ENCODE data around the gene AQP2. TPM values are rescaled to one million over a fixed set of nuclear protein-coding genes. Genes with fewer than 3 reads are reported as not detected.

AQP2 gene
- total RNA-seq, 1 experiment from 2014 or later = not detected

- no peak for DNase-seq (ENCODE audit: unreplicated experiment)
- intact Hi-C loops (cut with micrococcal nuclease) = no loop called here
- Mint-ChIP-seq H3K36me3 (ENCODE audit: insufficient read depth, unreplicated experiment) (no peaks in the 10 kb centered on the region), H3K27ac (ENCODE audit: low read depth, unreplicated experiment) (no peak overlapping the region), H3K4me3 (ENCODE audit: unreplicated experiment) (no peak overlapping the region), H3K27me3 (ENCODE audit: insufficient read depth, unreplicated experiment) (no peaks in the 10 kb centered on the region), H3K9me3 (ENCODE audit: unreplicated experiment) (no peaks in the 10 kb centered on the region), H3K4me1 (ENCODE audit: insufficient read depth, unreplicated experiment) (peaks cover 8% of the 10 kb centered on the region)
- no TSS peak for BruUV-seq (replicated peaks)
- ChIA-PET POLR2A (no interaction called here), CTCF (interaction anchor here (0.9 to 1.9 kb wide), 4 partner anchors 8 to 101 kb away, joined by 3 to 7 read pairs (median 4); no protein-coding TSS in a partner anchor)
- TF ChIP-seq, protein P1, sequence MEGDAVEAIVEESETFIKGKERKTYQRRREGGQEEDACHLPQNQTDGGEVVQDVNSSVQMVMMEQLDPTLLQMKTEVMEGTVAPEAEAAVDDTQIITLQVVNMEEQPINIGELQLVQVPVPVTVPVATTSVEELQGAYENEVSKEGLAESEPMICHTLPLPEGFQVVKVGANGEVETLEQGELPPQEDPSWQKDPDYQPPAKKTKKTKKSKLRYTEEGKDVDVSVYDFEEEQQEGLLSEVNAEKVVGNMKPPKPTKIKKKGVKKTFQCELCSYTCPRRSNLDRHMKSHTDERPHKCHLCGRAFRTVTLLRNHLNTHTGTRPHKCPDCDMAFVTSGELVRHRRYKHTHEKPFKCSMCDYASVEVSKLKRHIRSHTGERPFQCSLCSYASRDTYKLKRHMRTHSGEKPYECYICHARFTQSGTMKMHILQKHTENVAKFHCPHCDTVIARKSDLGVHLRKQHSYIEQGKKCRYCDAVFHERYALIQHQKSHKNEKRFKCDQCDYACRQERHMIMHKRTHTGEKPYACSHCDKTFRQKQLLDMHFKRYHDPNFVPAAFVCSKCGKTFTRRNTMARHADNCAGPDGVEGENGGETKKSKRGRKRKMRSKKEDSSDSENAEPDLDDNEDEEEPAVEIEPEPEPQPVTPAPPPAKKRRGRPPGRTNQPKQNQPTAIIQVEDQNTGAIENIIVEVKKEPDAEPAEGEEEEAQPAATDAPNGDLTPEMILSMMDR (IDR thresholded peaks at IDR 0.05; ENCODE audit: unreplicated experiment) = no peak
Measured at GRCh38 chr12:49953961-49954846, 3.7 kb downstream of the AQP2 start.

- intact Hi-C loops (cut with micrococcal nuclease) = no loop called here
- POLR2A ChIA-PET = no interaction called here
- Mint-ChIP-seq H3K4me3 (ENCODE audit: unreplicated experiment) (no peak overlapping the region), H3K36me3 (ENCODE audit: insufficient read depth, unreplicated experiment) (peaks cover 2% of the 10 kb centered on the region), H3K9me3 (ENCODE audit: unreplicated experiment) (no peaks in the 10 kb centered on the region), H3K27me3 (ENCODE audit: insufficient read depth, unreplicated experiment) (no peaks in the 10 kb centered on the region), H3K4me1 (ENCODE audit: insufficient read depth, unreplicated experiment) (peaks cover 17% of the 10 kb centered on the region), H3K27ac (ENCODE audit: low read depth, unreplicated experiment) (no peak overlapping the region)
- BruUV-seq (replicated peaks) = no TSS peak
- CTCF ChIA-PET = interaction anchor here (0.9 to 1.9 kb wide), 4 partner anchors 9 to 100 kb away, joined by 3 to 7 read pairs (median 5); no protein-coding TSS in a partner anchor
- TF ChIP-seq, protein P1 (IDR thresholded peaks at IDR 0.05; ENCODE audit: unreplicated experiment) = no peak
- no peak for DNase-seq (ENCODE audit: unreplicated experiment)
Measured at GRCh38 chr12:49954863-49955830, 4.6 kb downstream of the AQP2 start.

- Mint-ChIP-seq H3K4me3 (ENCODE audit: unreplicated experiment) (no peak overlapping the region), H3K36me3 (ENCODE audit: insufficient read depth, unreplicated experiment) (peaks cover 8% of the 10 kb centered on the region), H3K27ac (ENCODE audit: low read depth, unreplicated experiment) (no peak overlapping the region), H3K27me3 (ENCODE audit: insufficient read depth, unreplicated experiment) (no peaks in the 10 kb centered on the region), H3K4me1 (ENCODE audit: insufficient read depth, unreplicated experiment) (peaks cover 25% of the 10 kb centered on the region), H3K9me3 (ENCODE audit: unreplicated experiment) (no peaks in the 10 kb centered on the region)
- ChIA-PET CTCF (interaction anchor here (0.6 to 1.3 kb wide), 3 partner anchors 11 to 976 kb away, joined by 3 to 7 read pairs (median 3); no protein-coding TSS in a partner anchor), POLR2A (no interaction called here)
- intact Hi-C loops (cut with micrococcal nuclease) = no loop called here
- no peak for DNase-seq (ENCODE audit: unreplicated experiment)
- no TSS peak for BruUV-seq (replicated peaks)
- TF ChIP-seq, protein P1 (IDR thresholded peaks at IDR 0.05; ENCODE audit: unreplicated experiment) = no peak
Measured at GRCh38 chr12:49955899-49956662, 5.5 kb downstream of the AQP2 start.
